H9 (cell line): ENCODE results near the gene BIN1. TPM values are rescaled to one million over a fixed set of nuclear protein-coding genes. Genes with fewer than 3 reads are reported as not detected.

Source experiments
- DNase-seq: peaks from one replicate; pipeline ENCODE4 v3.0.0-alpha.2; 2017
- H2AFZ ChIP-seq: one replicate; pipeline ENCODE4 v1.6.1; 2013; ENCODE audit warnings: mild to moderate bottlenecking, low read length, control low read depth, moderate library complexity
- H2AK5ac ChIP-seq: 2 replicates; pipeline ENCODE4 v1.6.1; 2013; ENCODE audit warnings: low read length, control low read depth, mixed read lengths; ENCODE audit not compliant: insufficient read length
- H2BK120ac ChIP-seq: one replicate; pipeline ENCODE4 v1.6.1; 2013; ENCODE audit warnings: low read depth, mild to moderate bottlenecking, low read length, control low read depth, inconsistent platforms; ENCODE audit not compliant: poor library complexity, severe bottlenecking
- H2BK12ac ChIP-seq: 2 replicates; pipeline ENCODE4 v1.6.1; 2013; ENCODE audit warnings: low read length, control low read depth, mixed read lengths, low read depth; ENCODE audit not compliant: insufficient read length
- H2BK15ac ChIP-seq: 2 replicates; pipeline ENCODE4 v1.6.1; 2013; ENCODE audit warnings: low read depth, low read length, control low read depth
- H2BK20ac ChIP-seq: one replicate; pipeline ENCODE4 v1.6.1; 2013; ENCODE audit warnings: low read depth, mild to moderate bottlenecking, low read length, control low read depth, inconsistent platforms; ENCODE audit not compliant: poor library complexity, severe bottlenecking
- H2BK5ac ChIP-seq: 2 replicates; pipeline ENCODE4 v1.6.1; 2013; ENCODE audit warnings: low read length, control low read depth, mixed read lengths; ENCODE audit not compliant: insufficient read length
- H3K14ac ChIP-seq: 2 replicates; pipeline ENCODE4 v1.6.1; 2013; ENCODE audit warnings: low read length, control low read depth; ENCODE audit not compliant: insufficient read depth
- H3K18ac ChIP-seq: 2 replicates; pipeline ENCODE4 v1.6.1; 2013; ENCODE audit warnings: low read depth, mild to moderate bottlenecking, mixed read lengths, low read length, control low read depth; ENCODE audit not compliant: insufficient read length
- H3K23ac ChIP-seq: 2 replicates; pipeline ENCODE4 v1.6.1; 2013; ENCODE audit warnings: low read length, control low read depth, mixed read lengths, low read depth; ENCODE audit not compliant: insufficient read length
- H3K23me2 ChIP-seq: 2 replicates; pipeline ENCODE4 v1.6.1; 2013; ENCODE audit warnings: low read depth, mild to moderate bottlenecking, mixed read lengths, low read length, control low read depth; ENCODE audit not compliant: insufficient read length, poor library complexity, severe bottlenecking
- H3K27ac ChIP-seq: 2 replicates; pipeline ENCODE4 v1.5.1; 2013; ENCODE audit warnings: low read length, control low read depth, mixed read lengths, low read depth; ENCODE audit not compliant: insufficient read length
- H3K27me3 ChIP-seq: 2 replicates; pipeline ENCODE4 v1.6.1; 2013; ENCODE audit warnings: low read length, control low read depth, inconsistent platforms; ENCODE audit not compliant: insufficient read depth
- H3K4ac ChIP-seq: 2 replicates; pipeline ENCODE4 v1.6.1; 2013; ENCODE audit warnings: low read depth, mild to moderate bottlenecking, control low read depth, inconsistent platforms, low read length, moderate library complexity
- H3K4me1 ChIP-seq: 2 replicates; pipeline ENCODE4 v1.6.1; 2013; ENCODE audit warnings: low read length, control low read depth, inconsistent platforms; ENCODE audit not compliant: insufficient read depth
- H3K4me2 ChIP-seq: 2 replicates; pipeline ENCODE4 v1.6.1; 2013; ENCODE audit warnings: low read length, control low read depth, mixed read lengths; ENCODE audit not compliant: insufficient read length, insufficient read depth
- H3K56ac ChIP-seq: 2 replicates; pipeline ENCODE4 v1.6.1; 2013; ENCODE audit warnings: low read depth, mild to moderate bottlenecking, mixed read lengths, low read length, control low read depth; ENCODE audit not compliant: insufficient read length
- H3K79me1 ChIP-seq: 2 replicates; pipeline ENCODE4 v1.6.1; 2013; ENCODE audit warnings: low read depth, mild to moderate bottlenecking, moderate library complexity, low read length, control low read depth, inconsistent platforms; ENCODE audit not compliant: insufficient read depth, poor library complexity, severe bottlenecking
- H3K79me2 ChIP-seq: 2 replicates; pipeline ENCODE4 v1.6.1; 2013; ENCODE audit warnings: low read length, control low read depth, inconsistent platforms; ENCODE audit not compliant: insufficient read depth
- H3K9ac ChIP-seq: 2 replicates; pipeline ENCODE4 v1.6.1; 2013; ENCODE audit warnings: low read length, control low read depth, mixed read lengths; ENCODE audit not compliant: insufficient read length; ENCODE audit errors: extremely low read depth
- H3K9me3 ChIP-seq: one replicate; pipeline ENCODE4 v1.6.1; 2013; ENCODE audit warnings: low read depth, low read length, inconsistent platforms; ENCODE audit not compliant: control insufficient read depth
- H3T11ph ChIP-seq: one replicate; pipeline ENCODE4 v1.6.1; 2013; ENCODE audit warnings: mild to moderate bottlenecking, low read length, control low read depth, inconsistent platforms
- H4K20me1 ChIP-seq: one replicate; pipeline ENCODE4 v1.6.1; 2013; ENCODE audit not compliant: control insufficient read depth, insufficient read length, insufficient read depth
- H4K5ac ChIP-seq: 2 replicates; pipeline ENCODE4 v1.6.1; 2013; ENCODE audit warnings: low read depth, mild to moderate bottlenecking, mixed read lengths, low read length, control low read depth; ENCODE audit not compliant: insufficient read length
- H4K8ac ChIP-seq: replicated peaks from 2 replicates; pipeline ENCODE4 v1.6.1; 2013; ENCODE audit warnings: low read length, control low read depth, mixed read lengths, low read depth; ENCODE audit not compliant: insufficient read length
- H4K91ac ChIP-seq: 2 replicates; pipeline ENCODE4 v1.6.1; 2013; ENCODE audit warnings: low read depth, mild to moderate bottlenecking, moderate library complexity, mixed read lengths, low read length, control low read depth; ENCODE audit not compliant: insufficient read length
- H3K27ac Mint-ChIP-seq, 3 experiments: 2 replicates in 2 of 3; 3 replicates in 1 of 3; pipeline ENCODE4 v1.8.0; 2020 to 2021; ENCODE audit warnings: mixed read lengths in 3 of 3, mild to moderate bottlenecking in 1 of 3, moderate library complexity in 1 of 3
- H3K27me3 Mint-ChIP-seq: 2 replicates; pipeline ENCODE4 v1.8.0; 2021; ENCODE audit warnings: low read depth, mild to moderate bottlenecking, moderate library complexity, mixed read lengths
- H3K36me3 Mint-ChIP-seq, 3 experiments: 2 replicates in 2 of 3; 3 replicates in 1 of 3; pipeline ENCODE4 v1.8.0; 2020 to 2021; ENCODE audit warnings: low read depth in 3 of 3, mixed read lengths in 3 of 3; ENCODE audit not compliant: insufficient read depth in 1 of 3
- H3K4me1 Mint-ChIP-seq, 2 experiments: 2 replicates each; pipeline ENCODE4 v1.8.0; 2020; ENCODE audit warnings: mixed read lengths in 2 of 2
- H3K4me3 Mint-ChIP-seq, 2 experiments: 2 replicates in 1 of 2; 3 replicates in 1 of 2; pipeline ENCODE4 v1.8.0; 2020 to 2021; ENCODE audit warnings: mild to moderate bottlenecking in 2 of 2, mixed read lengths in 2 of 2, moderate library complexity in 1 of 2
- H3K9me3 Mint-ChIP-seq, 2 experiments: 2 replicates in 1 of 2; 3 replicates in 1 of 2; pipeline ENCODE4 v1.8.0; 2020; ENCODE audit warnings: mild to moderate bottlenecking in 2 of 2, mixed read lengths in 2 of 2, moderate library complexity in 1 of 2
- WGBS: extraction: QIAGEN DNeasy Blood & Tissue Kit; methylation state at CpG from one replicate; pipeline ENCODE4 v1.1.7; 2013; ENCODE audit warnings: missing lambda C conversion rate, low lambda C conversion rate, mixed read lengths; ENCODE audit not compliant: insufficient read length; ENCODE audit errors: extremely low coverage; 5-methylcytosine and 5-hydroxymethylcytosine counted together
- total RNA-seq: library from RNA; stranded (reverse); gene quantifications from 2 replicates; pipeline ENCODE4 v1.2.1, GENCODE V29; 2021
- TF ChIP-seq, protein P1 (sequence below): fragments of 200-600 bp; sonication (generic); conservative IDR thresholded peaks from 3 replicates; pipeline ENCODE4 v1.8.0; 2021; ENCODE audit warnings: antibody characterized with exemption, mild to moderate bottlenecking

BIN1 gene
- total RNA-seq, 1 experiment from 2014 or later = 32.0 TPM

DNA sequence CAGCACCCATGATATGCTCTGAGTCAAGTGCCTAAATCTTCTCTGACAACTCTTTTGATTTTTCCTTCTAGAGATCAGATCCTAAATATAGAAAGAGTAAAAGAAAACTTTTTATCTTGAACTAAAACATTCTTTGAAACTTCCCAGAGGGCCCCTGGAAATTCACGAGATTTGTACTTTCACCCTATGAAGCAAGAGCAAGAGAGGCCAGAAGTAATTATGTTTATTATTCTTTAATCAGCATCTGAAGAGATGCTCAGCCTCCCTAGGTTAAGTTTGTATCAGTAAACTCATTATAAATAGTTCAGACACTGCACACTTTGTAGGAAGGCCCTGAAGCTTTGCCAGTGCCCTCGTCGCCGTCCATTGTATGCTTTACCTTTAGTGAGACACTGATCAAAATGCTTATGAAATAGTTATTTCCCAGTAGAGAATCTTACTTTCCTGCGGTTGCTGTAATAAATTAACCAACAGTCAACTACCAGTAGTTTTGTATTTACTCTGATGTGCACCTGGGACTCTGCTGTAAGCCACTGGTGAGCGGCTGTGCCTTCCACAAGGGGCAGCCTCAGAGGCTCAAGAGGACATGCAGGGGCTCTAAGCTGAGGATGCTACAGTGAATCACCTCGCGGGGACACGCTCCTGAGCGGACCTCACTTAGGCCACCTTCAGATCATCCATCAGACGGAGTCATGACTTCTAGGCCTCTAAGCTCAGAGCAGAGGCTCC, 71.9 kb downstream of the BIN1 start:
- H4K5ac ChIP-seq = no peak overlapping the region
- H3K9me3 ChIP-seq = no peaks in the 10 kb centered on the region
- H4K91ac ChIP-seq = no peak overlapping the region
- no peaks in the 10 kb centered on the region for H3K79me1 ChIP-seq
- H3K4me1 ChIP-seq = no peaks in the 10 kb centered on the region
- H3K4me2 ChIP-seq = no peak overlapping the region
- Mint-ChIP-seq H3K36me3 (no peaks in the 10 kb centered on the region), H3K4me3 (no peak overlapping the region), H3K4me1 (no peaks in the 10 kb centered on the region), H3K27me3 (peaks cover 2% of the 10 kb centered on the region; the same call in 1 of the 2 replicates), H3K9me3 (no peaks in the 10 kb centered on the region), H3K27ac (no peak overlapping the region)
- no peaks in the 10 kb centered on the region for H4K20me1 ChIP-seq
- H2AFZ ChIP-seq = no peak overlapping the region
- no peak overlapping the region for H3K56ac ChIP-seq
- H3K23me2 ChIP-seq = no peaks in the 10 kb centered on the region
- H2BK15ac ChIP-seq = no peak overlapping the region
- H3K79me2 ChIP-seq = no peaks in the 10 kb centered on the region
- no peak overlapping the region for H2BK20ac ChIP-seq
- DNase-seq = no peak
- no peak overlapping the region for H2BK12ac ChIP-seq
- no peak overlapping the region for H3K4ac ChIP-seq
- H2BK120ac ChIP-seq = no peak overlapping the region
- no peak overlapping the region for H3K23ac ChIP-seq
- no peak overlapping the region for H2AK5ac ChIP-seq
- no CpG with 5 or more reads among the region's 11 CpGs for WGBS
- TF ChIP-seq, protein P1, sequence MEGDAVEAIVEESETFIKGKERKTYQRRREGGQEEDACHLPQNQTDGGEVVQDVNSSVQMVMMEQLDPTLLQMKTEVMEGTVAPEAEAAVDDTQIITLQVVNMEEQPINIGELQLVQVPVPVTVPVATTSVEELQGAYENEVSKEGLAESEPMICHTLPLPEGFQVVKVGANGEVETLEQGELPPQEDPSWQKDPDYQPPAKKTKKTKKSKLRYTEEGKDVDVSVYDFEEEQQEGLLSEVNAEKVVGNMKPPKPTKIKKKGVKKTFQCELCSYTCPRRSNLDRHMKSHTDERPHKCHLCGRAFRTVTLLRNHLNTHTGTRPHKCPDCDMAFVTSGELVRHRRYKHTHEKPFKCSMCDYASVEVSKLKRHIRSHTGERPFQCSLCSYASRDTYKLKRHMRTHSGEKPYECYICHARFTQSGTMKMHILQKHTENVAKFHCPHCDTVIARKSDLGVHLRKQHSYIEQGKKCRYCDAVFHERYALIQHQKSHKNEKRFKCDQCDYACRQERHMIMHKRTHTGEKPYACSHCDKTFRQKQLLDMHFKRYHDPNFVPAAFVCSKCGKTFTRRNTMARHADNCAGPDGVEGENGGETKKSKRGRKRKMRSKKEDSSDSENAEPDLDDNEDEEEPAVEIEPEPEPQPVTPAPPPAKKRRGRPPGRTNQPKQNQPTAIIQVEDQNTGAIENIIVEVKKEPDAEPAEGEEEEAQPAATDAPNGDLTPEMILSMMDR = peak; percentile 29; the same call in 2 of the 3 replicates
- H4K8ac ChIP-seq = no peak overlapping the region
- H3K27ac ChIP-seq = no peak overlapping the region
- H2BK5ac ChIP-seq = no peak overlapping the region
- no peak overlapping the region for H3K18ac ChIP-seq
- no peaks in the 10 kb centered on the region for H3K27me3 ChIP-seq
- H3K14ac ChIP-seq = no peak overlapping the region
- no peak overlapping the region for H3T11ph ChIP-seq
- no peak overlapping the region for H3K9ac ChIP-seq
